Smooth muscle cell (in vitro differentiated cells): ENCODE measurements around the gene NDUFS7. TPM values are rescaled to one million over a fixed set of nuclear protein-coding genes. Genes with fewer than 3 reads are reported as not detected.

Experiments used
- DNase-seq: peaks from one replicate; lab custom pipeline; 2025; ENCODE audit not compliant: unreplicated experiment; lab: John Stamatoyannopoulos, UW
- H2AFZ ChIP-seq: fragments of 200-600 bp; sonication (generic); 2 replicates; pipeline ENCODE4 v1.6.0; 2016; ENCODE audit warnings: antibody characterized with exemption, low read depth, mild to moderate bottlenecking
- H3F3A ChIP-seq: fragments of 200-600 bp; sonication (generic); 2 replicates; pipeline ENCODE4 v1.6.0; 2017; ENCODE audit warnings: antibody characterized with exemption, low read depth
- H3K27ac ChIP-seq: fragments of 200-600 bp; sonication (generic); 2 replicates; pipeline ENCODE4 v1.5.1; 2016; ENCODE audit warnings: low read depth, mild to moderate bottlenecking
- H3K27me3 ChIP-seq: fragments of 200-600 bp; sonication (generic); 2 replicates; pipeline ENCODE4 v1.6.1; 2016; ENCODE audit warnings: low read depth, mild to moderate bottlenecking
- H3K36me3 ChIP-seq: fragments of 200-600 bp; sonication (generic); 2 replicates; pipeline ENCODE4 v1.5.1; 2016; ENCODE audit warnings: low read depth
- H3K4me1 ChIP-seq: fragments of 200-600 bp; sonication (generic); 2 replicates; pipeline ENCODE4 v1.5.1; 2016; ENCODE audit warnings: low read depth
- H3K4me2 ChIP-seq: fragments of 200-600 bp; sonication (generic); 2 replicates; pipeline ENCODE4 v1.6.0; 2016; ENCODE audit warnings: mild to moderate bottlenecking
- H3K4me3 ChIP-seq: fragments of 200-600 bp; sonication (generic); 2 replicates; pipeline ENCODE4 v1.5.1; 2016; ENCODE audit warnings: mild to moderate bottlenecking
- H3K79me2 ChIP-seq: fragments of 200-600 bp; sonication (generic); 2 replicates; pipeline ENCODE4 v1.6.0; 2016; ENCODE audit warnings: low read depth, mild to moderate bottlenecking
- H3K9ac ChIP-seq: fragments of 200-600 bp; sonication (generic); 2 replicates; pipeline ENCODE4 v1.6.0; 2016; ENCODE audit warnings: low read depth
- H3K9me3 ChIP-seq: fragments of 200-600 bp; sonication (generic); replicated peaks from 2 replicates; pipeline ENCODE4 v1.5.1; 2016; ENCODE audit warnings: low read depth
- H4K20me1 ChIP-seq: fragments of 200-600 bp; sonication (generic); 2 replicates; pipeline ENCODE4 v1.6.0; 2016; ENCODE audit warnings: low read depth
- WGBS: methylation state at CpG from one replicate; pipeline ENCODE4 v1.1.7; 2016; ENCODE audit warnings: low lambda C conversion rate; 5-methylcytosine and 5-hydroxymethylcytosine counted together
- polyA plus RNA-seq: library from polyadenylated mRNA; unstranded; fragments of >200 nt; fragmentation: Nextera tagmentation; extraction: Ambion mirVana; gene quantifications from 2 replicates; pipeline ENCODE4 v1.2.1, GENCODE V29; 2016
- total RNA-seq: library from RNA; depleted of rRNA; stranded (reverse); fragments of >200 nt; gene quantifications from 2 replicates; pipeline ENCODE4 v1.2.3, GENCODE V29; 2014
- TF ChIP-seq, protein P1 (sequence below): fragments of 200-600 bp; sonication (generic); IDR thresholded peaks from 2 replicates; pipeline ENCODE4 v1.5.1; 2017; ENCODE audit warnings: borderline replicate concordance, mild to moderate bottlenecking, antibody characterized with exemption; ENCODE audit not compliant: insufficient read depth, poor library complexity, severe bottlenecking

The NDUFS7 gene
- total and polyA plus RNA-seq, 2 experiments from 2014 or later = 95.8 to 245 TPM

DNA sequence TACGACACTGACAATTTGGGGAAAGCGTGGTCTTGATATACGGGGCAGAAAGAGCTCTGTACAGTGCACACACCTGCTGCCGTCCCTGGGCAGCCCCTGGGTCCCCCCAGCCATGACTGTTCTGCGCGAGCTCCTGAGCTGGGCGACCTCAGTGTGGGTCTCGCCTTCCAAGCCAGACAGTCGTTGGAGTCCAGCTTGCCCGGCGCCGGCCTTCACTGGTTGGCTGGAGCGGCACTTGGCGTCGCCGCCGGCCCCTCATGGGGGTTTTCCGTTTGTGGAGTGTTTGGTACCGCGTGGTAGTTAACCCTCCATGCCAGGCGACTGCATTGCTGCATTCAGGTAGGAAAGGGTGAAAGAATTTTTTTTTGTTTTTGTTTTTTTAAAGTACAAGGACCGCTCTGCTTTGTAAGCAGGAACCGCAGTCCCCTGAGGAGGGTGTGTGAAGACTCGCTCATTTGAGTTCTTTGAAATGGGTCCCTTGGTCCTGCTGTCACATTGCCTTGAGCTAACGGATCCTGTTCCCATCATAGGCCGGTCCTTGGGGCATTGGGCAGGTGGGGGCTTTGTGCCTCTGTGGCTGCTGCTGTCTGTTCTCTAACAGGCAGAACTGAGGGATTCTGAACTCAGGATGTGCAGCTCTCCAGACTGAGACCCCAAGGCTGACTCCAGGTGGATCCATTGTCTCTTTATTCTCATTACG is 43.7 kb downstream of the NDUFS7 start:
- TF ChIP-seq, protein P1, sequence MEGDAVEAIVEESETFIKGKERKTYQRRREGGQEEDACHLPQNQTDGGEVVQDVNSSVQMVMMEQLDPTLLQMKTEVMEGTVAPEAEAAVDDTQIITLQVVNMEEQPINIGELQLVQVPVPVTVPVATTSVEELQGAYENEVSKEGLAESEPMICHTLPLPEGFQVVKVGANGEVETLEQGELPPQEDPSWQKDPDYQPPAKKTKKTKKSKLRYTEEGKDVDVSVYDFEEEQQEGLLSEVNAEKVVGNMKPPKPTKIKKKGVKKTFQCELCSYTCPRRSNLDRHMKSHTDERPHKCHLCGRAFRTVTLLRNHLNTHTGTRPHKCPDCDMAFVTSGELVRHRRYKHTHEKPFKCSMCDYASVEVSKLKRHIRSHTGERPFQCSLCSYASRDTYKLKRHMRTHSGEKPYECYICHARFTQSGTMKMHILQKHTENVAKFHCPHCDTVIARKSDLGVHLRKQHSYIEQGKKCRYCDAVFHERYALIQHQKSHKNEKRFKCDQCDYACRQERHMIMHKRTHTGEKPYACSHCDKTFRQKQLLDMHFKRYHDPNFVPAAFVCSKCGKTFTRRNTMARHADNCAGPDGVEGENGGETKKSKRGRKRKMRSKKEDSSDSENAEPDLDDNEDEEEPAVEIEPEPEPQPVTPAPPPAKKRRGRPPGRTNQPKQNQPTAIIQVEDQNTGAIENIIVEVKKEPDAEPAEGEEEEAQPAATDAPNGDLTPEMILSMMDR = no peak
- Histone ChIP-seq H3K27ac (no peak overlapping the region), H3K9ac (no peak overlapping the region), H3K36me3 (no peaks in the 10 kb centered on the region), H2AFZ (no peak overlapping the region), H3F3A (no peaks in the 10 kb centered on the region), H3K27me3 (no peaks in the 10 kb centered on the region), H3K9me3 (no peaks in the 10 kb centered on the region), H3K4me2 (no peak overlapping the region), H3K4me1 (no peaks in the 10 kb centered on the region), H3K4me3 (no peak overlapping the region), H4K20me1 (peaks cover 81% of the 10 kb centered on the region), H3K79me2 (peaks cover 36% of the 10 kb centered on the region)
- WGBS = 95% methylated on average over 27 of the region's 27 CpGs
- DNase-seq = no peak

DNA sequence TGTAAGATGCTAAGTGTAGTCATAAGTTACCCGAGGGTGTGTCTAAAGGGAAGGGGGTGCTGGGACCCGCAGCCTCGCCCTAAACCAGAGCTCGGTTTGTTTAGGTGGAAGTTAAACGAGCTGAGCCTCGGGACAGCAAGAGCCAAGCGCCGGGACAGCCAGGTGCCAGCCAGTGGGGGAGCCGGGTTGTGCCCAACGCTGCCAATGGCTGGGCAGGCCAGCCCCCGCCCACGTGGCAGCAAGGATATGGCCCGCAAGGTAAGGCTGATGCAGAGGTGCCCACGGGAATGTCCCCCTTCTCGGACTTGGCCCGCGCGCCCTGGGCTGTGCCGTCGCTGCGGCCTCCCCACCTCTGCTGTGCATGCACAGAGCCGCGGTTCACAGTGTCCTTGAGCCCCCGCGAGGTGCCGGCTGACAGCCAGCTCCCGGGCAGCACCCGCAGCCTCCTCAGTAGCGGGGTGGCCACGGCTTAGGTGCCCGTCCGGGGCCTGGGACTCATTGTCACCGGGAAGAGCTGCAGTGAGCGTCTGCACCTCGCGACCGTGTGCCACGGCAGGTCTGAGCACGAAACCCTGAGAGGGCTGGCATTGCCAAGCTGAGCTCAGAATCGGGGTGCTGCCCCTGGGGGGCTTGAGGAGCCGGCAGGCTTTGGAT is 45.2 kb downstream of the NDUFS7 start:
- Histone ChIP-seq H2AFZ (no peak overlapping the region), H3K4me2 (no peak overlapping the region), H3F3A (no peaks in the 10 kb centered on the region), H3K4me1 (no peaks in the 10 kb centered on the region), H3K79me2 (peaks cover 21% of the 10 kb centered on the region), H3K27ac (no peak overlapping the region), H3K9me3 (no peaks in the 10 kb centered on the region), H3K36me3 (no peaks in the 10 kb centered on the region), H4K20me1 (peaks cover 67% of the 10 kb centered on the region), H3K9ac (no peak overlapping the region), H3K27me3 (no peaks in the 10 kb centered on the region), H3K4me3 (no peak overlapping the region)
- WGBS = 97% methylated on average over 41 of the region's 41 CpGs
- no peak for DNase-seq
- TF ChIP-seq, protein P1 = no peak

DNA sequence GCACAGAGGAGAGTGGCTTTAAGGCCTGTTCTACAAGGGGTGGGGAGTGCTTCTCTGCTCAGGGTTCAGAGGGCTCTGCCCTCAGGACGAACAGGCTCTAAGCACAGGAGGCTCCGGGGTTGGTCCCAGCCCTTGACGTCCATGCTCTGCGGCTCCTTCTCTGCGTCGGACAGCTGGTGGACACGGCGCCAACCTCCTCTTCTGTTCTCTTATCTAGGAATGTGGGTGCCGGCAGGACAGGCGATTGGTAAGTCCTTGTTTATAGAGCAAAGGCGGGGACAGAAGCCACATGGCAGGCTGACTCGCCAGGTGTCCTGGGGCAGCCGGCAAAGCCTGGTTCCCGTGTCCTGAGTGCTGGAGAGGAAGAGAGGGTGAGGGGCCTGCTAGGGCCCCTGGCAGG is 46.0 kb downstream of the NDUFS7 start:
- Histone ChIP-seq H3K27ac (no peak overlapping the region), H3K27me3 (no peaks in the 10 kb centered on the region), H3K4me3 (no peak overlapping the region), H3K4me1 (no peaks in the 10 kb centered on the region), H3K9ac (no peak overlapping the region), H3K4me2 (no peak overlapping the region), H3K36me3 (no peaks in the 10 kb centered on the region), H3K9me3 (no peaks in the 10 kb centered on the region), H4K20me1 (peaks cover 66% of the 10 kb centered on the region), H3F3A (no peaks in the 10 kb centered on the region), H2AFZ (no peak overlapping the region), H3K79me2 (peaks cover 19% of the 10 kb centered on the region)
- no peak for DNase-seq
- TF ChIP-seq, protein P1 = no peak
- WGBS = 90% methylated on average over 14 of the region's 14 CpGs

DNA sequence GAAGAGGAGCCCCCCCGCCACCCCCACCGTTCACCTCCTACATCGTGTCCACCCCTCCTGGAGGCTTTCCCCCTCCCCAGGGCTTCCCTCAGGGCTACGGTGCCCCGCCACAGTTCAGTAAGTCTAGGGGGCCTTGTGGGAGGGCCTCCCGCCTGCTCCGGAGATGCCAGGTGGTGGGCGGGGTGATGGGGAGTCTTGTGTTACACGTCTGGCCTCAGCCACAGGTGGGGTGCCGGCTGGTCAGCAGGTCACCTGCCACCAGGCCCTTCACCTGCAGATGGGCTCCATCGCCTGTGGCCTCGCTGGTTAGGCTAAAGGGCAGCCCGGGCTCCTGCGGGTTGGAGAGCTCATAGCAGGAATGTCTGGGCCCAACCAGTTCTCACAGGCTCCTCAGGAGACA is 46.5 kb downstream of the NDUFS7 start:
- H3K79me2 ChIP-seq = peaks cover 15% of the 10 kb centered on the region
- H3K4me3 ChIP-seq = no peak overlapping the region
- H3K9me3 ChIP-seq = no peaks in the 10 kb centered on the region
- 96% methylated on average over 9 of the region's 14 CpGs for WGBS
- H3K9ac ChIP-seq = no peak overlapping the region
- H4K20me1 ChIP-seq = peaks cover 65% of the 10 kb centered on the region
- no peak overlapping the region for H2AFZ ChIP-seq
- H3K4me2 ChIP-seq = no peak overlapping the region
- peaks cover 1% of the 10 kb centered on the region for H3F3A ChIP-seq
- DNase-seq = no peak
- TF ChIP-seq, protein P1 = no peak
- H3K36me3 ChIP-seq = no peaks in the 10 kb centered on the region
- H3K27ac ChIP-seq = no peak overlapping the region
- no peaks in the 10 kb centered on the region for H3K27me3 ChIP-seq
- H3K4me1 ChIP-seq = no peaks in the 10 kb centered on the region
